NCI-H69 (cell line): ENCODE measurements around the gene SNX2.
"Not testable (repeated sequence)": the region's sequence is repeated elsewhere in the genome, so short reads cannot be mapped to it uniquely, and the experiment has no call there.

ENCODE experiments used
- DNase-seq: peaks from one replicate; lab custom pipeline; 2025; lab: John Stamatoyannopoulos, UW

SNX2 gene

GRCh38 chr5:122844136-122844909 lies 69.4 kb downstream of the SNX2 start:
- peak; percentile 18 for DNase-seq

- no peak for DNase-seq
Measured at GRCh38 chr5:122844910-122845228, 70.0 kb downstream of the SNX2 start.

- peak; percentile 95 for DNase-seq
Measured at GRCh38 chr5:122845229-122846050, 70.6 kb downstream of the SNX2 start, which contains the start of gene SNX24. SNX24 (plus strand) TSS chr5:122845613; CDS start chr5:122845634, 21 bp downstream.

- peak; percentile 70 for DNase-seq
Measured at GRCh38 chr5:122846051-122846550, 71.2 kb downstream of the SNX2 start.

GRCh38 chr5:122847687-122848081 lies 72.8 kb downstream of the SNX2 start:
- peak; percentile 47 for DNase-seq

GRCh38 chr5:122849771-122850170 lies 74.9 kb downstream of the SNX2 start:
- DNase-seq = peak; percentile 10

- not testable (repeated sequence) for DNase-seq
Measured at GRCh38 chr5:122857538-122857937, 82.7 kb downstream of the SNX2 start.

GRCh38 chr5:122858451-122858850 lies 83.6 kb downstream of the SNX2 start:
- peak; percentile 56 for DNase-seq

- no peak for DNase-seq
Measured at GRCh38 chr5:122863240-122863639, 88.4 kb downstream of the SNX2 start.

GRCh38 chr5:122863721-122864120 lies 88.8 kb downstream of the SNX2 start:
- DNase-seq = no peak

GRCh38 chr5:122864400-122864799 lies 89.5 kb downstream of the SNX2 start:
- no peak for DNase-seq

- DNase-seq = no peak
Measured at GRCh38 chr5:122864842-122865241, 90.0 kb downstream of the SNX2 start.

GRCh38 chr5:122870219-122870856 lies 95.5 kb downstream of the SNX2 start:
- DNase-seq = no peak

GRCh38 chr5:122871661-122872060 lies 96.8 kb downstream of the SNX2 start:
- DNase-seq = no peak

GRCh38 chr5:122874179-122874875 lies 99.4 kb downstream of the SNX2 start:
- DNase-seq = no peak

GRCh38 chr5:122877518-122877917 lies 102.6 kb downstream of the SNX2 start:
- DNase-seq = no peak

GRCh38 chr5:122879076-122879475 lies 104.2 kb downstream of the SNX2 start:
- DNase-seq = no peak
